HepG2 (cell line): ENCODE measurements around the gene THRB. TPM values are rescaled to one million over a fixed set of nuclear protein-coding genes. Genes with fewer than 3 reads are reported as not detected.

Source experiments
- ATAC-seq: fragments of 200-7000 bp; cut with Tn5 transposase; 3 replicates; pipeline ENCODE4 v1.9.1; 2020; ENCODE audit warnings: mild to moderate bottlenecking, moderate library complexity
- BruUV-seq: library from RNA; stranded (reverse); fragments of 400-500 nt; replicated peaks from 2 replicates; lab custom pipeline; 2021; lab: Mats Ljungman, UMichigan
- CTCF ChIA-PET: fragments of 300-600 bp; formaldehyde crosslinking; extraction: SDS; loops from one replicate; lab custom pipeline; 2021; ENCODE audit warnings: low total read pairs, inconsistent platforms, low intra/inter-chr PET ratio; lab: Yijun Ruan, JAX
- POLR2A ChIA-PET: fragments of 350-600 bp; sonication (Branson Sonifier 250); formaldehyde crosslinking; loops from one replicate; lab custom pipeline; 2020; ENCODE audit warnings: antibody characterized with exemption, inconsistent platforms; lab: Yijun Ruan, JAX
- DNase-seq: peaks from one replicate; pipeline ENCODE4 v3.0.0-alpha.2; 2015; ENCODE audit warnings: low spot score
- FAIRE-seq: peaks from 3 replicates; lab custom pipeline; 2011; peaks lifted over from hg19 to GRCh38; lab: Jason Lieb, UNC
- H2AFZ ChIP-seq: one replicate; pipeline ENCODE4 v1.6.1; 2011; ENCODE audit warnings: low read length, inconsistent platforms
- H3K27ac ChIP-seq: fragments of 300-600 bp; 3 replicates; pipeline ENCODE4 v1.8.0; 2011; ENCODE audit warnings: mixed run types, mild to moderate bottlenecking, mixed read lengths, low read length, inconsistent platforms; ENCODE audit not compliant: insufficient read depth; ENCODE audit errors: extremely low read length
- H3K27me3 ChIP-seq, 2 experiments: fragments of 200-600 bp in 1 of 2; 2 replicates in 1 of 2; 3 replicates in 1 of 2; pipeline versions ENCODE4 v1.6.0 to v1.8.0; 2011; ENCODE audit warnings: low read length in 2 of 2, mild to moderate bottlenecking in 2 of 2, moderate library complexity in 2 of 2, inconsistent platforms in 1 of 2; ENCODE audit not compliant: insufficient read depth in 2 of 2, control insufficient read depth in 1 of 2
- H3K36me3 ChIP-seq, 2 experiments: fragments of 200-600 bp in 1 of 2; replicated peaks in 1 of 2; 2 replicates in 1 of 2; 3 replicates in 1 of 2; pipeline versions ENCODE4 v1.5.1 to v1.8.0; 2011; ENCODE audit warnings: low read length in 2 of 2, inconsistent platforms in 1 of 2; ENCODE audit not compliant: insufficient read depth in 2 of 2, control insufficient read depth in 1 of 2
- H3K4me1 ChIP-seq: 2 replicates; pipeline ENCODE4 v1.5.1; 2012; ENCODE audit warnings: low read length, inconsistent platforms; ENCODE audit not compliant: insufficient read depth
- H3K4me2 ChIP-seq: 2 replicates; pipeline ENCODE4 v1.6.0; 2011; ENCODE audit warnings: low read depth, low read length, inconsistent platforms
- H3K4me3 ChIP-seq, 3 experiments: fragments of 200-600 bp in 1 of 3; sonication (generic), shearing (Covaris generic) in 1 of 3; replicated peaks in 1 of 3; 2 replicates each; pipeline ENCODE4 v1.5.1; 2011 to 2016; ENCODE audit warnings: low read length in 3 of 3, inconsistent platforms in 2 of 3, low read depth in 2 of 3, mild to moderate bottlenecking in 2 of 3, control low read depth in 1 of 3, mixed read lengths in 1 of 3; ENCODE audit not compliant: insufficient read depth in 1 of 3
- H3K79me2 ChIP-seq: one replicate; pipeline ENCODE4 v1.6.1; 2011; ENCODE audit warnings: low read length, inconsistent platforms; ENCODE audit not compliant: insufficient read depth
- H3K9ac ChIP-seq: 2 replicates; pipeline ENCODE4 v1.6.0; 2011; ENCODE audit warnings: mild to moderate bottlenecking, low read depth, low read length, inconsistent platforms; ENCODE audit not compliant: insufficient read depth
- H3K9me3 ChIP-seq: 2 replicates; pipeline ENCODE4 v1.5.1; 2012; ENCODE audit warnings: mild to moderate bottlenecking, low read length
- H4K20me1 ChIP-seq: 2 replicates; pipeline ENCODE4 v1.6.0; 2011; ENCODE audit warnings: inconsistent platforms, mild to moderate bottlenecking, low read length, moderate library complexity; ENCODE audit not compliant: insufficient read depth
- ZNF18 ChIP-seq: sonication (generic); formaldehyde crosslinking; IDR thresholded peaks from 2 replicates; pipeline ENCODE4 v1.8.0; 2022; ENCODE audit warnings: mild to moderate bottlenecking, missing genetic modification reagents; ENCODE audit not compliant: insufficient replicate concordance
- ZNF24 ChIP-seq: fragments of 450-650 bp; IDR thresholded peaks from 2 replicates; pipeline ENCODE4 v1.6.1; 2017; ENCODE audit warnings: antibody characterized with exemption, mild to moderate bottlenecking
- ZNF318 ChIP-seq: sonication (generic); formaldehyde crosslinking; IDR thresholded peaks from 2 replicates; pipeline ENCODE4 v1.4.0; 2020; ENCODE audit warnings: mild to moderate bottlenecking, missing genetic modification reagents
- ZNF891 ChIP-seq: sonication (generic); formaldehyde crosslinking; IDR thresholded peaks from 2 replicates; pipeline ENCODE4 v1.5.0; 2020; ENCODE audit warnings: mild to moderate bottlenecking, missing genetic modification reagents
- WGBS: methylation state at CpG from one replicate; pipeline ENCODE4 v1.1.6; 2017; ENCODE audit warnings: low lambda C conversion rate; 5-methylcytosine and 5-hydroxymethylcytosine counted together
- in situ Hi-C: cut with HindIII; loops from 2 replicates; pipeline ENCODE4 v1.10.0; 2017; ENCODE audit warnings: low pct_unique_long_range_greater_than_20kb; ENCODE audit not compliant: extremely low pct_ligation_motif_present
- intact Hi-C: fragments of 100-400 bp; cut with micrococcal nuclease; formaldehyde crosslinking; loops from one replicate; pipeline ENCODE4 v1.10.0; 2022; ENCODE audit not compliant: unreplicated experiment
- polyA plus RNA-seq, 8 experiments: library from polyadenylated mRNA; depleted of rRNA in 3 of 8; stranded (reverse) in 7 of 8; unstranded in 1 of 8; fragments of >200 nt; fragmentation: Illumina TruSeq in 4 of 8; extraction: Trizol in 4 of 8; gene quantifications; 2 replicates each; pipeline versions ENCODE4 v1.2.1 to v1.2.3, GENCODE V29; 2011 to 2016; ENCODE audit warnings: low read depth in 4 of 8, missing spikeins in 1 of 8, mixed read lengths in 1 of 8; ENCODE audit not compliant: insufficient read depth in 1 of 8
- total RNA-seq, 5 experiments: library from RNA; depleted of rRNA; stranded (reverse); fragments of >200 nt; fragmentation: Illumina TruSeq; extraction: Trizol; gene quantifications; 2 replicates each; pipeline ENCODE4 v1.2.3, GENCODE V29; 2016; ENCODE audit warnings: low read depth in 1 of 5

Gene THRB
- total and polyA plus RNA-seq, 2 of the 13 experiments (the other 11 are each of a cell fraction or from before 2014, with no cell fraction given): 4.7 to 22.7 TPM

GRCh38 chr3:24519368-24520100 lies 24.9 kb upstream of the THRB start (continued):
- TF ChIP-seq ZNF318 (CRISPR knock-in tag): 0 out of 2 replicates have a peak, but pooled peaks have one; percentile 63

GRCh38 chr3:24518990-24519367 lies 24.3 kb upstream of the THRB start:
- Histone ChIP-seq H3K4me1 (peaks cover 43% of the 10 kb centered on the region), H3K79me2 (peaks cover 16% of the 10 kb centered on the region), H3K4me3 (peak overlapping the region; percentile 43 to 93 (median 82); a peak in 5 of 6 replicates), H3K27me3 (no peaks in the 10 kb centered on the region; a peak in 1 of 5 replicates), H3K27ac (peak overlapping the region; percentile 92), H2AFZ (peak overlapping the region; percentile 67), H3K9me3 (no peaks in the 10 kb centered on the region), H3K9ac (peak overlapping the region; percentile 87; the same call in 1 of the 2 replicates), H3K36me3 (no peaks in the 10 kb centered on the region), H3K4me2 (peak overlapping the region; percentile 87), H4K20me1 (no peaks in the 10 kb centered on the region)
- no TSS peak for BruUV-seq
- DNase-seq: no peak
- ChIA-PET CTCF (no interaction called here), POLR2A (interaction anchor here (1.0 kb wide), 1 partner anchor 22 kb away, joined by 6 read pairs; no protein-coding TSS in a partner anchor)
- FAIRE-seq: no peak
- no peak for ATAC-seq
- TF ChIP-seq ZNF891 (CRISPR knock-in tag): 0 out of 2 replicates have a peak, but pooled peaks have one; percentile 42
- no peak for TF ChIP-seq ZNF24
- TF ChIP-seq ZNF18 (CRISPR knock-in tag): no peak
- 79% methylated on average over 2 of the region's 4 CpGs for WGBS
- in situ Hi-C loops (no loop called here), intact Hi-C loops (no loop called here)
